ENCODE measurements around the gene FAM136A.
A peak's percentile ranks its signal among the peaks of the same experiment; 100 is the strongest.
"Not testable (repeated sequence)": the region's sequence is repeated elsewhere in the genome, so short reads cannot be mapped to it uniquely, and the experiment has no call there.

Gene FAM136A

DNA sequence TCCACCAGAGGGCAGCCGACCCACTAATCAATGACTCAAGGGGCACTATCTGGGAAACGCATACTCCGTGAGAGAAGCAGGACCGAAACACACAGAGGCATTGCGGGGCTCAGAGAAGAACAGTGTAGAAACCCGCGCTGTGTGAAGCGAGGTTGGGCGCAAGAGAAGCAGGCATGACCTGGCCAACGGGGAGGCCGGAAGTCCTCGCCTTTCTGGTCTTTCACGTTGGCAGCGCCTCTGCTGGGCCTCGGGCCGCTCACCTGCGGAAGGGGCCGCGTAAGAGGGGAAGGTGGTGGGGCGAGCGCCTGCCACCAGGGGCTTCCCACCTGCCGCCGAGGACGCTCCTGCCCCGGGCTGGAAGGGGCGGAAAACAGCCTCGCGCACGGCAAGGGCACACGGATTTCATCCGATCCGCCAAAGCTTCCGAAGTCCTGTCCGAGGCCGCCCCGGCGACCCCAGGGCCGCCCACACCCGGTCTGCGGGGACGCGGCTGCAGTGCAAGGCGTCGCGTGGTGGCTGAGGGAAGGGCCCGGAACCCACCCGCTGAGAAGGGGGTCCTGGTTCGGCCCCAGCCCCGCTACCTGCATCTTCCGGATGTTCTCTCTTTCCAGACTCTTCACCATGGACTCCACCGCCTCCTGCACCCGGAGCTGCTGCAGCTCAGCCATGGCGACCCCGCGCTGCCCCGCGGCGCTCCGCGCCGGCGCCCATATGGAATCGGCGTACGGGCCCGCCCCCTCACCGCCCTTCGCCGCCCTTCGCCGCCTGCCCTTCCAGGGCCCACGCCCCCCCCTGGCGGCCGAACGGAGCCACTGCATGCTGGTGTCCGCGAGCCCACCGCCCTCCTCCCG is at the start of gene FAM136A:
Gene FAM136A (minus strand): TSS at position 724 of the 851 bp plus-strand sequence. CDS start 56 bp downstream, at position 668.
- peak; percentile 60 for DNase-seq

DNA sequence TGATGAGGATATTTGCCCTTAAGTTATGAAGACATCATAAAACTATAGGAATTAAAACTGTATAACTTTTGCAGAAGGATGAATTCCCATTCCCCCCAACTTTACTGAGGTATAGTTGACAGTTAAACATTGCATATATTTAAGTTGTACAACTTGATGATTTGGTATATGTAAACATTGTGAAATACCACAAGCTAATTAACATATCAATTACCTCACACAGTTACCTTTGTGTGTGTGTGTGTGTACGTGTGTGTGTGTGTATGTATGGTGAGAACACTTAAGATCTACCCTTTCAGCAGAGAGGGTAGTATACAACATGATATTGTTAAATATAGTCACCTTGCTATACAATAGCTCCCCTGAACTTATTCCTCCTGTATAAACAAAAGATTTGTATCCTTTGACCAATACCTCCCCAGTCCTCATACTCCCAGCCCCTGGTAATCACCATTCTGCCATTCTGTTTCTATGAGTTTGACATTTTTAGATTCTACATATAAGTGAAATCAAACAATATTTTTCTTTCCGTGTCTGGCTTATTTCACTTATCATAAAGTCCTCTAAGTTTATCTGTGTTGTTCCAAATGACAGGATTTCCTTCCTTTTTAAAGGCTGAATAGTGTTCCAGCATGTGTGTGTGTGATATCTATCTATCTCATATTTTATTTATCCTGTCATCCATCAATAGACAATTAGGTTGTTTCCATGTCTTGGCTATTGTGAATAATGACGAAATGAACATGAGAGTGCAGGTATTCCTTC is 48.2 kb upstream of the FAM136A start:
- DNase-seq, result no peak

DNA sequence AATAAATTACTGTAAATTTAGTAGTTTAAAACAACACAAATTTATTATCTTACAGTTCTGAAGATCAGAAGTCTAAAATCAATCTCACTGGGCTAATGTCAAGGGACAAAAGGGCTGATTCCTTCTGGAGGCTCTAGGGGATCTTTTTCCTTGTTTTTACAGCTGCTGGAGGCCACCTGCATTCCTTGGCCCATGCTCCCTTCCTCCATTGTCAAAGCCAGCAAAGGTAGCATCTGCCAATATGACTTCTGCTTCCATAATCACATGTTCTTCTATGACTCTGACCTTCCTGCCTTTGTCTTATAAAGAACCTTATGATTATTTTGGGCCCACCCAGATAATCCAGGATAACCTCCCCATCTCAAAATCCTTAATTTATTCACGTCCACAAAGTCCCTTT is 46.0 kb upstream of the FAM136A start:
- DNase-seq, result no peak

DNA sequence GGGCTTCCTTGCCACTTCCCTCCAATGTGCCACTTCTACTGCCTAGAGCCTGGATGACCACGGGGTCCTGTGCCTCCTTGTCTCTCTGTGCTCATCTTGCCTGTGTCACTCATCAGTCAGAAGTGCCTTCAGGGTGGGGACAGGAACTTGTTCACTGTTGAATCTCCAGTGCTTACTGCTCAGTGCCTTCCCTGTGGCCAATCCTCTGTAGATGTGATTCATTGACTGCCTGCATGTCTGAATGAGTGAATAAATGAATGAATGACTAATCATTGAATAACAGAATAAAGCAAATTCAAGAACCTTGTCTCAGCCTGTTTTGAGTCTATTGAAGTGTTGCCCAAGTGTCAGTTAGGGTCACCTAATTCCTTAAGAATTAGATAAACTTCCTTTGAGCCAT is 42.3 kb upstream of the FAM136A start:
- peak; percentile 35 for DNase-seq

DNA sequence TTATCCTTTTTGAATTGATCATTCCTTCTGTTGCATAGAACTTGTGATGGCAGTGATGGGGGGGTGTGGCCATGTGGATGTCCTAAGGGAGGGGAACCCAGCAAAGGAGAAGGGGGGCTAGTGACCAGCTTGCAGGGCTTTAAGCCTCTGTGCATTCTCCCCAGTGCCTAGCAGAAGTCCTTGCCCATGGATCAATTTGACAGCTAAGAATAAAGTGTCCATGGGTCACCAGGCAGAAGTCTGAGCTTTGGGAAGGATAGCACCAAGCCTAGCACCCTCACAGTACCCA is 39.6 kb upstream of the FAM136A start:
- no peak for DNase-seq

DNA sequence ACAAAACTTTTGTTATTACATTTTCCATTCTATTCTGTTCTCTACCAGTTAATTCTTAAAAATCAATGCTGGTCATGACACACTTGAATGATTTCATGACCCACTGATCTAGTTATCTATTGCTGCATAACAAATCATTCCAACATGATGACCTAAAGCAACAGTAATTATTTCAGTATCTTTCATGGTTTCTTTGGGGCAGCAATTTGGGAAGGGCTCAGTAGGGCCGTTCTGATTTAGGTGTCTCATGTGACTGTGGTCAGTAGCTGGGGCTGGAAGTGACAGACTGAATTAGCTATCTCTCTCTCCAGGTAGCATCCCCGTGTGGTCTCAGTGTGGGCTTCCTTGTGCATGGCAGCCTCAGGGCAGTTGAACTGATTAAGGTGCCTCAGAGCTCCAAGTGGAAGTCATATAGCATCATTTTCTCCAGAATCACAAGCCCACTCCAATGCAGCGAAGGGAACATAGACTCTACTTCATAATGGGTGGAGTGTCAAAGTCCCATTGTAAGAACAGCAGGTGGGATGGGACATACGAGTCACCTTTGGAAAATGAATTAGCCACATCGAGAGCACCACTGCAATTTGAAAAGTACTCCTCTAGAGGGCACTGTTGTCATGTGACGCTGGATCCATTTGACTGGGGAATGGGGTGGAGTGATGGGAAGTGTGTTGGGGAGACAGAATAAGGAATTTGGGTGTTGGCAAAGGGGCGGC is 39.1 kb upstream of the FAM136A start:
- peak; percentile 49 for DNase-seq

DNA sequence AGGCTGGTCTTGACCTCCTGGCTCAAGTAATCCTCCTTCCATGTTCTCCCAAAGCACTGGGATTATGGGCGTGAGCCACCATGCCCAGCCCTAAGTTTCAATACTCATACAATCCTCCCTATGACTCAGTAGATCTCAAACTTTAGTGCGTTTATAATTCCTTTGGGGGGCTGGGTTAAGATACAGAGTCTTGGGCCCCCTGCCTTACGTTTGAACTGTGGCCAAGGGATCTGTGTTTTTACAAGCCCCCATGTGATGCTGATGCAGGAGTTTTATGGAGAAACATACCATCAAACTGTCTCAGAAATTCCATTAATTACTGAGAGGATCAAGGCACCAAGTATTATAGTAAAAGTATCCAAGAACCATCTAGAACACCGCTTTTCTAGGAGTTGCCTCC is 38.2 kb upstream of the FAM136A start:
- no peak for DNase-seq

DNA sequence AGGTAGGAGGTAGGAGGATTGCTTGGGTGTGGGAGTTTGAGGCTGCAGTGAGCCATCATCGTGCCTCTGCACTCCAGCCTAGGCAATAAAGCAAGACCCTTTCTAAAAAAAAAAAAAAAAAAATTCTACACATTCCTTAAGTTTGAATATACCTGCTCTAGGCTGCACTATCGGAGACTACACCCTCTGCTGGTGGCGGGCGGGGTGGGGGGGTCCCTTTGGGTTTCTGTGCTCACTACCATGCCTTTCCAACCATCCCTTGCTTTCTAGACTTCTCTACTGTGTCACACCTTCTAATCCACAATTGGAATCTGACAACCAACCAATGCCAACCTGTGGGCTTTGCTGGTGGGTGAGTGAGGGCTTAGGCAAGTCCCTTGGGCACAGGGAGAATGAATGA is 34.7 kb upstream of the FAM136A start:
- DNase-seq, result no peak

DNA sequence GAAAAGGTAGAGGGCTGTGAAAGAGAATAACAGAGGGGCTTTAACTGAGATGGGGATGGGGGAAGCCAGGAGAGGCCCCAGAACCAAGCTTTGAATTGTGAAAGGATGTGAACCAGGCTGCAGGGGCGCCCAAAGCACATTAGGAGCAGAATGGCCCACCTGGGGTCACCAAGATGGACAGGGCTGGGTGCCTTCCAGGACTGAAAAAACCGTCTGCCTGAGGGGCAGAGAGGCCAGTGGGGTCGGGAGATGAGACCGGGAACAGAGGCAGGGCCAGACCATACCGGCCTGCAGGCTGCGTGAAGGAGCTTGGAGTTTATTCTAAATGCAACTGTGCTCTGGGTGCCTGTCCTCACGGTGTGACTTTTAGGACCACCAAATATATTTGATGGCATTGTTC is 29.1 kb upstream of the FAM136A start:
- DNase-seq, result no peak

DNA sequence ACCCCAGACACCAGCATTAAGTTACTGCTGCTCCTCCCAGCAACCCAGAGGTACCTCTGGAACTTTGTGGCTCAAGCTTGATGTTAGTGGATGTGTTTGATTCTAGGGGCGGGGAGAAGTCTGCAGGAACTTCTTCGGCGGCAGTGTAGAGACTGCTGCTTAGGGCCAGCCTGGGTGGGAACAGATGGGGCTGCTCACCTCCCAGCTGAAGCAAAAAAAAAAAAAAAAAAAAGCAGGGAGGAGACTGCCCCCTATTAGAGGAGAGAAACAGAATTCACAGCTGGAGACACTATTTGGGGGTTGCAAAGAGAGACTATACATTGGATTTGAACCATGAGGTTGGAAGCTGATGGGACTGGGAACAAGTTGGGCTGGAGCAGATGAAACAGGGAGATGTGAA is 28.6 kb upstream of the FAM136A start:
- DNase-seq, result no peak

DNA sequence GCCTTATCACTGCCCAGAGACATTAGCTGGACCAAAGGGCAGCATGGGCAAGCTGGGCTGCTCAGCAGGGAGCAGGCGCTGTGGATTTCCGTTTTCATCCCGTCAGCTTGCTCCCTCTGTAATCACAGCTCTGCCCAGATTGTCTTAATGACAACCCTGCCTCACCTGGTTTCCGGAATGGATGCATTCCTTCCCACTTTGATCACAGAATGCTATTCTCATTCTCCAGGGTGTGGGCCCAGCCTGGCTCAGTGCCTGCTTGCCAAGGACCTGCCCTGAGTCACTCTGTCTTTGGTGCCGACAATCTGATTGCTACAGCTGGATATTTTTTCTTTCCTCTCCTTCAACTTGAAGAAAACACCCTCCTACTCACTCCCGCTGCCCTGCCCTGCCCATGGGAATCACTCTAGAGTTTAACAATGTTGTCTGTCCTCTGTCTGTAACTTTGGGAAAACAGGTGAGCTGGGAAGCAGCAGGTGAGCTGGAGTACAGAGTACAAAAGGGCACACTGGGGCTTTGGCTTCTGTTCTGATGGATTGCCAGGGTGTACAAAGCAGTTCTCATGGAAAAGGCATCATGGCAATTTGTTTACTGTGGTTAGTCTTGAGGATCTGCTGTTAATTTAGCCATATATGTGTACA is 27.2 kb upstream of the FAM136A start:
- DNase-seq, result peak; percentile 71

DNA sequence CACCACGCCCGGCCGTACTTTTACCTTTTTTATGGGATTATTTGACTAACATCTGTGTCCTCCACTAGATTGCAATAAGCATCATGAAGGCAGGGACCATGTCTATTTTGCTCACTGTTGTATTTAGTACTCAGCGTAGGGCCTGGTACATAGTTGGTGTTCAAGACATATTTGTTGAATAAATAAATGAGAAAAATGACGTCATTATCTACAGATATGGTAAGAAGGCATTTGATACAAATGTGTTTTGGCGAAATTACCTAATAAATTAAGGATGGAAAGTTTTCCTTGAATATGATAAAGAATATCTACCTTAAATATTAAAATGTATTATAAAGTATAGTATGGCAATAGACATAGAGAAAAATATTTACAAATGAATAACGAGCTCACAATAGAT is 24.0 kb upstream of the FAM136A start:
- DNase-seq, result no peak

DNA sequence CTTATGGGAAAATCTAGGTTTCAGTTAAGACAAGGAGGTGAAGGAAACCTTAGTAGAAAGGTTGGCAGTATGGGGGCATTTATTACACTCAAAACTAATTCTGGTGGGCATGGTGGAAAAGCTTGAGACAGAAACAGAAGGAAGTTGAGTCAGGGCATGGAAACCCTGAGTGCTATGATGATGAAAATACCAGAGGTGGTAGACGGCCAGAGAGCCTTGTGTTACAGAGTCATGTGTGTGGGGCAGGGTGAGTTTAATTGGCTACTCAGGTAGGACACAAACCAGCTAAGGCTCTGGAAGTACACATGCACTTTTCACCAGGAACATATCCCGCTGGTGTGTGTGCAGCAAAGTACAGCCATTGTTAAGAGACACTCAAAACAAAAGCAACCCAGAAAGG is 20.7 kb upstream of the FAM136A start:
- no peak for DNase-seq

DNA sequence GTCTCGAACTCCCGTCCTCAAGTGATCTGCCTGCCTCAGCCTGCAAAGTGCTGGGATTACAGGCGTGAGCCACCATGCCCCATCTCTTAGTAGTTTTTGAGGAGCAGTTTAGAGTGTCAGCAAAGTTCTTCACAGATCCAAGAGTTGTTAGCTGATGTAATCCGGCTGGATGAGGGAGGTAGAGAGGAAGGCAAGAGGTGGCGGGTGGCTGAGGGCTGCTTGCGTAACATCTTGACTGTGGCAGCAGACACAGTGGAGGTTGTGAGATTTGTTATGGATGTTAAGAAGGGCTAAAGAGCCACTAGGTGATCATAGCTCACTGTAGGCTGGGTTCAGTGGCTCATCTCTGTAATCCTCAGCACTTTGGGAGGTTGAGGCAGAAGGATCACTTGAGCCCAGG is 19.5 kb upstream of the FAM136A start:
- DNase-seq, result no peak

DNA sequence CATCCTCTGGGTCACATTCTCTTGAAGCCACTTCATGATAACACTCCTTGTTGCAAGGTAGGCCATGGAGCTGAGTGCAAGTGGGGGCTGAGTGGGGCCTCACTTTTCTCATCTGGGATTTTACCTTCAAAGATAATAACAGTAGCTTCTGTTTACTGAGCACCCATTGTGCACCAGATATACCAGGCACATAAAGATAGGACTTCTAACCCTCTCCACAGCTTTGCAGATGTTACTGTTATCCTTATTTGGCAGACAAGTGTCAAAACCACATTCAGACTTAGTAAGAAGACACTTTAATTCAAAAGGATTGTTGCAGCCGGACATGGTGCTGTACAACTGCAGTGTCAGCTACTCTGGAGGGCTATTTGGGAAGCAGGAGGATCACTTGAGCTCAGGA is 12.8 kb upstream of the FAM136A start:
- no peak for DNase-seq

DNA sequence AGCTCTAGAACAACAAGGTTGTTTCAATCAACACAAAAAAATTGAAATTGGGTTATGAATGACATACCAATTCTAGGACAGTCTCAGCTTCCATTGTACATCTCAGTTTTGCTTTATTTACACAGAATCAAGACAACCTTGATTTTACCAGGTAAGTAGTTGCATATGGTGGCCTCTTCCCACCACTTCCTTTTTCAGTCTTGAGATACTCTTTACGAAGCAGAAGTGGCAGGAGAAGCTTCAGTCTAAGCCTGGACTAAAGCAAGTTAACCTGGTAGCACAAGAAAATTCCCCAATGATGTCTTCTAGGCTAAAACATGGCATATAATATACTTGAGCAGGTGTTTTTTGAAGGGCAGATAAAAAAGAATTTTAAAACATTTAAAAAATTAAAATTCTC is 10.7 kb upstream of the FAM136A start:
- no peak for DNase-seq

DNA sequence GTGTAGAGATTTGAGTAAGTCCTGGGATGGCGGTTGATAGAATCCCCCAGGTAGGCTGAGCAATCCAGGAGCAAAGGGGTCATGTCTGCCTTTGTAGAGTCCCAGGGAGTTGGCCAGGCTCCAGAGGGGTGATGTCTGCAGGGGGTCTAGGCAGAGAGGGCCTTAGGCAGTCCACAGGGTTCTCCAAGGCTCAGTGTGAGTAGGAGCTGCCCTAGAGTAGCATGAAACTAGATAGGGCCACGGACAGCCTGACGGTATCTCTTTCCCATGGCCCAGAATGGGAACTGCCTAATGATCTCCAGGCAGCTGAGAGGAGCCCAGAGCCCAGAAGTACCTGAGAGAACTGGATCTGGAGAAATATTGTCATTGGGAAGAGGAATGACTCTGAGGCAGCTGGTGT is 9.0 kb upstream of the FAM136A start:
- DNase-seq, result no peak

DNA sequence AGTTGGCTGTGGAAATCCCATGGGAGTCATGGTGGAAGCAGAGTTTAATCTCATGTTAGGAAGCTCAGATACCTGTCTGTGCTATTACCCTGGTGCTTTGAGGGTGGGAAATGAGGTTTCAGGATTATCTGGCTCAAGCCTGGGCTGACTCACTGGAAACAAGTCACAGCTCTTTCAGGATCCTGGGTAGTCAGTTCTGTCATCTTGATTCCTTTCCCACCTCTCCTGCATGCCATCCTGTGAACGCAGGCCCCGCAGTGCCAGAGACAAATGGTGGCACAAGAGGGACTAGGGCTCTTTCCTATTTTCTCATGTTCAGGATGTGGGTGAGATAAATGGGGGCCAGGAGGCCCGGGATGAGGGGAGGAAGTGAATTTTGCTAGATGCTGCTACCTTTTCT is 3.7 kb upstream of the FAM136A start:
- no peak for DNase-seq

DNA sequence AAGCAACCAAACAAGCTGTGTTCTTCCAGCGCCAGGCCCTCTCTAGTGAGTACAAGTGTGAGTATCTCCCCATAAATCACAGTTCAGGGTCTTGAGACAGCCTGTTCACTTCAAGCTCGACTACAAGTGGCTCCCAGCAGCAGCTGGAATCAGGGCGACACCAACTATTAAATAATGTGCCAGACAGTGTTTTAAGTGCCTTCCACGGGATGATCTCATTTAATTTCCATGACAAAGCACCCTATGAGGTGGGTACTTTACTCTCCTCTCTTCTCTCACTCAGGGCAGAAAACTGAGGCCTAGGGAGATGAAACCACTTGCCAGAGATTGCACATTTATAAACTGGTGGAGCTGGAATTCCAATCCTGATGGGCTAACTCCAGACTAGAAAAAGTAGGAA is 2.6 kb upstream of the FAM136A start:
- no peak for DNase-seq

DNA sequence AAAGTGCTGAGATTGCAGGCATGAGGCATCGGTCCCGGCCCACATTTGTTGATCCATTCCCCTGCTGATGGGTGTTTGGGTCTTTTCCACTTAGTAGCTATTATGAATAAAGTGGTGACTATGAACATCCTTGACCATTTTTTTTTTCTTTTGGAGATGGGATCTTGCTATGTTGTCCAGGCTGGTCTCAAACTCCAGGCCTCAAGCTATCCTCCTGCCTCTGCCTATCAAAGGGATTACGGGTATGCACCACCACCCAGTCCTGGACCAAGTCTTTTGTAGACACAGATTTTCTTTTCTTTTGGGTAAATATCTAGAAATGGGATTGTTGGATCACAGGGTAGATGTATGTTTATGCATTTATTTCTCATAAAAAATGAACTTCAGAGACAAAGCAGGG is 1.3 kb upstream of the FAM136A start:
- DNase-seq, result no peak

DNA sequence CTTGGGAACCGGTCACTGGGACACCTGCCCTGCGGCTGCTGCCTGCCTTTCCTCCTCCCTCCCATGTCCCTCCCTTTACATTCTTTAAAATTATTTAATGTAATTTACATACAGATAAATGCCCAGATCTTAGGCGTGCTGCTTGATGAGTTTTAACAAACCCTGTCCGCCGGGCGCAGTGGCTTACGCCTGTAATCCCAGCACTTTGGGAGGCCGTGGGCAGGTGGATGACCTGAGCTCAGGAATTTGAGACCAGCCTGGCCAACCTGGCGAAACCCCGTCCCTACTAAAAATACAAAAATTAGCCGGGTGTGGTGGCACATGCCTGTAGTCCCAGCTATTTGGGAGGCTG is 304 bp upstream of the FAM136A start:
- DNase-seq, result not testable (repeated sequence)

DNA sequence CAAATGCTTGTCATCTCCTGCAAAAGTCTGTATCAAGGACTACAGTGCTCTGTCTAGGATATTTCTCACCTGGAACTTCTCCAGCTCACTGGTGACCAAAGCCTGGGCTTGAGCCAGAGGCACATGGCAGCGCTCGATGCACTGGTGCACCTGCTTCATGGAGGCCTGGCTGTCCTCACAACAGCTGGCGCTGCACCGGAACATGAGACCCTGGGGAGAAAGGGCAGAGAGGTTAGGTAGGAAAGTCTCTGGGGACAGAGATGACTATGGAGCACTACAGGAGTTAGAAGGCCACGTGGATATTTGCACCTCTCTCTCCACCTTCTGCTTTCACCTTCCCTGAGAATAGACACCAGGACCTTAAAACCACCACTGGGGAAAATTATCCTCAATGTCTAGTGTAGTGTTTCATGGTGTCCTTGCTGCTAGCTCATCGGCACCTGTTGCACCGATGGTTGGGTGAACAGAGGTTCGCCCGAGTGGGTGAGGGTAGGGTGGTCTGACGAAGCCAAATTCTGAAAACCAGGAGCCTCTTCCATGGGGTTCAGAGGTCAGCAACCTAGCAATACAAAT is 1.0 kb downstream of the FAM136A start:
- DNase-seq, result no peak

DNA sequence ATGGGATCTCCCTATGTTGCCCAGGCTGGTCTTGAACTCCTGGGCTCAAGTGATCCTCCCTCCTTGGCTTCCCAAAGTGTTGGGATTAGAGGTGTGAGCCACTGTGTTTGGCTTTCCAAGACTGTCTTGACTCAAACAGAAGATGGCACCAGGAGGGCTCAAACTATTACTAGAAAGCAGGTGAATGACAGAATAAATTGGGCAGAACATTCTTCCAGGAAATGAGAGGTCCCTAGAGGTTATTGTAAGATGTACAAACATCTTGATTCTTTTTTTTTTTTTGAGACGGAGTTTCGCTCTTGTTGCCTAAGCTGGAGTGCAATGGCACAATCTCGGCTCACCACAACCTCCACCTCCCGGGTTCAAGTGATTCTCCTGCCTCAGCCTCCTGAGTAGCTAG is 4.0 kb downstream of the FAM136A start:
- DNase-seq, result not testable (repeated sequence)

All from kidney glomerular epithelial cell (primary cell).